Daoy (cell line): ENCODE measurements around the gene TIMM17B. TPM values are rescaled to one million over a fixed set of nuclear protein-coding genes. Genes with fewer than 3 reads are reported as not detected.

Experiments used
- DNase-seq: peaks from one replicate; pipeline ENCODE4 v3.0.0-alpha.2; 2015; ENCODE audit warnings: low read depth
- total RNA-seq: library from RNA; depleted of rRNA; stranded (reverse); fragments of >200 nt; shearing (Covaris generic); gene quantifications from 2 replicates; pipeline ENCODE4 v1.2.3, GENCODE V29; 2014; rRNA removed

The TIMM17B gene
- 47.4 and 64.1 TPM in 2 replicates for total RNA-seq

- peak; percentile 95 for DNase-seq
These were observed at the start of gene TIMM17B, which contains the start of gene PQBP1 for GRCh38 chrX:48897625-48898306. TIMM17B (minus strand) TSS chrX:48897768; CDS start chrX:48897749, 19 bp downstream. PQBP1 (plus strand) TSS chrX:48897930; CDS start chrX:48898510, 580 bp downstream.

- DNase-seq: peak; percentile 36
These were observed 48.2 kb upstream of the TIMM17B start for GRCh38 chrX:48945517-48946348.

GRCh38 chrX:48942895-48943294 is 45.3 kb upstream of the TIMM17B start:
- no peak for DNase-seq

- no peak for DNase-seq
These were observed 42.9 kb upstream of the TIMM17B start for GRCh38 chrX:48940404-48940955.

GRCh38 chrX:48939524-48940228 is 42.1 kb upstream of the TIMM17B start:
- no peak for DNase-seq

GRCh38 chrX:48938721-48939425 is 41.3 kb upstream of the TIMM17B start:
- no peak for DNase-seq

- DNase-seq: peak; percentile 48
These were observed 39.7 kb upstream of the TIMM17B start for GRCh38 chrX:48937054-48937907.

GRCh38 chrX:48936429-48937053 is 39.0 kb upstream of the TIMM17B start:
- no peak for DNase-seq

GRCh38 chrX:48935301-48935670 is 37.7 kb upstream of the TIMM17B start:
- DNase-seq: no peak

GRCh38 chrX:48934581-48935300 is 37.2 kb upstream of the TIMM17B start:
- no peak for DNase-seq

GRCh38 chrX:48933757-48934156 is 36.2 kb upstream of the TIMM17B start:
- no peak for DNase-seq

GRCh38 chrX:48927736-48928382 is 30.3 kb upstream of the TIMM17B start:
- DNase-seq: no peak

GRCh38 chrX:48927123-48927522 is 29.6 kb upstream of the TIMM17B start:
- no peak for DNase-seq

GRCh38 chrX:48924270-48924669 is 26.7 kb upstream of the TIMM17B start:
- DNase-seq: no peak

- no peak for DNase-seq
These were observed 26.2 kb upstream of the TIMM17B start for GRCh38 chrX:48923771-48924170.

- no peak for DNase-seq
These were observed 23.1 kb upstream of the TIMM17B start for GRCh38 chrX:48920718-48921104.

- no peak for DNase-seq
These were observed 22.6 kb upstream of the TIMM17B start for GRCh38 chrX:48919947-48920717.

GRCh38 chrX:48919360-48919841 is 21.8 kb upstream of the TIMM17B start:
- no peak for DNase-seq
